GM18526 (cell line): ENCODE results near the gene TOLLIP.

Source experiments
- POLR2A ChIP-seq: IDR thresholded peaks from 3 replicates; pipeline ENCODE4 v1.6.1; 2011; ENCODE audit not compliant: insufficient read length; ENCODE audit errors: extremely low read depth

Gene TOLLIP

GRCh38 chr11:1271927-1272326 lies 37.5 kb downstream of the TOLLIP start:
- no peak for TF ChIP-seq POLR2A

- TF ChIP-seq POLR2A, result no peak
Observed at GRCh38 chr11:1271406-1271805, 38.0 kb downstream of the TOLLIP start.

- no peak for TF ChIP-seq POLR2A
Observed at GRCh38 chr11:1271002-1271401, 38.4 kb downstream of the TOLLIP start.

GRCh38 chr11:1270476-1270875 lies 39.0 kb downstream of the TOLLIP start:
- TF ChIP-seq POLR2A, result no peak

- TF ChIP-seq POLR2A, result no peak
Observed at GRCh38 chr11:1269957-1270356, 39.5 kb downstream of the TOLLIP start.

GRCh38 chr11:1267441-1268100 lies 41.9 kb downstream of the TOLLIP start:
- no peak for TF ChIP-seq POLR2A

GRCh38 chr11:1263010-1263409 lies 46.4 kb downstream of the TOLLIP start:
- TF ChIP-seq POLR2A, result no peak

GRCh38 chr11:1262172-1263006 lies 47.0 kb downstream of the TOLLIP start:
- peak; percentile 77 for TF ChIP-seq POLR2A

GRCh38 chr11:1261241-1262071 lies 48.0 kb downstream of the TOLLIP start:
- no peak for TF ChIP-seq POLR2A

- TF ChIP-seq POLR2A, result no peak
Observed at GRCh38 chr11:1260620-1261019, 48.8 kb downstream of the TOLLIP start.

GRCh38 chr11:1260023-1260501 lies 49.4 kb downstream of the TOLLIP start:
- TF ChIP-seq POLR2A, result no peak

GRCh38 chr11:1259561-1259960 lies 49.9 kb downstream of the TOLLIP start:
- no peak for TF ChIP-seq POLR2A

GRCh38 chr11:1259076-1259461 lies 50.4 kb downstream of the TOLLIP start:
- TF ChIP-seq POLR2A, result no peak

GRCh38 chr11:1258401-1259075 lies 50.9 kb downstream of the TOLLIP start:
- TF ChIP-seq POLR2A, result no peak

- no peak for TF ChIP-seq POLR2A
Observed at GRCh38 chr11:1257916-1258315, 51.5 kb downstream of the TOLLIP start.
